ENCODE data around the gene FOSB.

Gene FOSB

DNA sequence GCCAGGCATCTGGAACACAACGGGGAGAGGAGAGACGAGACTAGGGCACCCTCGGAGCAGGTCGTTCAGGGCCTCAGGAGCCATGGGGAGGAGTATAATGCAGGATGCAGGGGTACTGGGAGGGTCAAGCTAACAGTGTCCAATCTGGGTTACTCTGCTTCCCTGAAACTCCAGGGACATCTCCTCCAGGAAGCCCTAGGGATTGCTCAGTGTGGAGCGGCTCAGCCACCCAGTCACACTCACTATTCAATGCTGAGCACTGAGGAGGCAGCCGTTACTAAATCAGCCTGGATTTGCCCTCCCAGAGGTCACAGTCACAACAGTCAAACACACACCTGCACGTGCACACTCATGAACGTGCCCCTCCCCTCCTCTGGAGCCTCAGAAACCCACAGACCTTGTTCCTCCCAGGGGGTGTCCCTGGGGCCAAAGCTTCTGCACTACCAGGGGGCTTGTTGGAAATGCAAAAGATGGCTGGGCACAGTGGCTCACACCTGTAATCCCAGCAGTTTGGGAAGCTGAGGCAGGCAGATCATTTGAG, 6.9 kb upstream of the FOSB start:
- FAIRE-seq: no peak
- no peak for DNase-seq (ENCODE audit: insufficient read length, low spot score)
- TF ChIP-seq, protein P1, sequence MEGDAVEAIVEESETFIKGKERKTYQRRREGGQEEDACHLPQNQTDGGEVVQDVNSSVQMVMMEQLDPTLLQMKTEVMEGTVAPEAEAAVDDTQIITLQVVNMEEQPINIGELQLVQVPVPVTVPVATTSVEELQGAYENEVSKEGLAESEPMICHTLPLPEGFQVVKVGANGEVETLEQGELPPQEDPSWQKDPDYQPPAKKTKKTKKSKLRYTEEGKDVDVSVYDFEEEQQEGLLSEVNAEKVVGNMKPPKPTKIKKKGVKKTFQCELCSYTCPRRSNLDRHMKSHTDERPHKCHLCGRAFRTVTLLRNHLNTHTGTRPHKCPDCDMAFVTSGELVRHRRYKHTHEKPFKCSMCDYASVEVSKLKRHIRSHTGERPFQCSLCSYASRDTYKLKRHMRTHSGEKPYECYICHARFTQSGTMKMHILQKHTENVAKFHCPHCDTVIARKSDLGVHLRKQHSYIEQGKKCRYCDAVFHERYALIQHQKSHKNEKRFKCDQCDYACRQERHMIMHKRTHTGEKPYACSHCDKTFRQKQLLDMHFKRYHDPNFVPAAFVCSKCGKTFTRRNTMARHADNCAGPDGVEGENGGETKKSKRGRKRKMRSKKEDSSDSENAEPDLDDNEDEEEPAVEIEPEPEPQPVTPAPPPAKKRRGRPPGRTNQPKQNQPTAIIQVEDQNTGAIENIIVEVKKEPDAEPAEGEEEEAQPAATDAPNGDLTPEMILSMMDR (IDR thresholded peaks at IDR 0.05; ENCODE audit: insufficient read depth, missing control alignments): no peak

DNA sequence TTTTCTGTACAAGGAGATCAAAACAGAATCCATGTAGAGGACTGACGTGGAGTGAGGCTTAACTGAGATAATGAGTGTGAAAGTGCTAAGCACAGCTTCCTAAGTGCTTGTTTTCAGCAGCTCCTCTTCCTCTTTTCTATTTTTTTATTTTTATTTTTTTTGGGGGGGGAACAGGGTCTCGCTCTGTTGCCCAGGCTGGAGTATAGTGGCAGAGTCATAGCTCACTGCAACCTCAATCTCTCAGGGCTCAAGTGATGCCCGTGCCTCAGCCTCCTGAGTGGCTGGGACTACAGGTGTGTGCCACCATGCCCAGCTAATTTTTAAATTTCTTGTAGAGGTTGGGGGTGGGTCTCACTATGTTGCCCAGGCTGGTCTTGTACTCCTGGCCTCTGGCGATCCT, 5.6 kb upstream of the FOSB start:
- TF ChIP-seq, protein P1 (IDR thresholded peaks at IDR 0.05; ENCODE audit: insufficient read depth, missing control alignments): no peak
- DNase-seq (ENCODE audit: insufficient read length, low spot score): no peak
- no peak for FAIRE-seq

DNA sequence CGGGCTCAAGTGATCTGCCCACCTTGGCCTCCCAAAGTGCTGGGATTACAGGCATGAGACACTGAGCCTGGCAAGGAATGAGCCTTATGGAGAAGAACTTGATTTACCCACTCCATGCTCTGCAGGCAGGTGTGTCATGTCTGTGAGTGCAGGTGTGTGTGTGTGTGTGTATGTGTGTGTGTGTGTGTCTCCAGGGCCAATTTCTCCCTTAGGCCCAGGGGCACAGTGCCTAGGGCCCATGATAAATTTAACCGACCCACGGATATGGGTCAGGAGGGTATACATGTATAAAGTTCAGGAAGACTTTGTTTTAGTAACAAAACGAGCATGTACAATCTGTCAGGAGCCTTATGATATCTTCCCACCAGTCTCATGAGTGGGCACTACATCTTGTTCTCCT, 4.6 kb upstream of the FOSB start:
- FAIRE-seq (no peak), DNase-seq (ENCODE audit: insufficient read length, low spot score) (no peak)
- TF ChIP-seq, protein P1 (IDR thresholded peaks at IDR 0.05; ENCODE audit: insufficient read depth, missing control alignments): no peak

DNA sequence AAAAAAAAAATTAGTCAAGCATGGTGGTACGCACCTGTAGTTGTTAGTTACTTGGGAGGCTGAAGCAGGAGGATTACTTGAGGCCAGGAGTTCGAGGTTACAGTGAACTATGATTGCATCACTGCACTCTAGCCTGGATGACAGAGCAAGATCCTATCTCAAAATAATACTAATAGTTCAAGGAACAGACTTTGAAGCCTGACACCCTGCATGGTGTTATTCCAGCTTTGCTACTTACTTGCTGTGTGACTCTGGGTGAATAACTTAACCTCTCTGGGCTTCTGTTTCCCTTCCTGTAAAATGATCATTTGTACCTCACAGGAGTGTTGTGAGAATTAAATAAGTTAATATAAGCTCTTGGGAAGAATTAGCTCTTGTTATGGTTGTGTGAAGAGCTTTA, 3.5 kb upstream of the FOSB start:
- FAIRE-seq (no peak), DNase-seq (ENCODE audit: insufficient read length, low spot score) (no peak)
- TF ChIP-seq, protein P1 (IDR thresholded peaks at IDR 0.05; ENCODE audit: insufficient read depth, missing control alignments): no peak

DNA sequence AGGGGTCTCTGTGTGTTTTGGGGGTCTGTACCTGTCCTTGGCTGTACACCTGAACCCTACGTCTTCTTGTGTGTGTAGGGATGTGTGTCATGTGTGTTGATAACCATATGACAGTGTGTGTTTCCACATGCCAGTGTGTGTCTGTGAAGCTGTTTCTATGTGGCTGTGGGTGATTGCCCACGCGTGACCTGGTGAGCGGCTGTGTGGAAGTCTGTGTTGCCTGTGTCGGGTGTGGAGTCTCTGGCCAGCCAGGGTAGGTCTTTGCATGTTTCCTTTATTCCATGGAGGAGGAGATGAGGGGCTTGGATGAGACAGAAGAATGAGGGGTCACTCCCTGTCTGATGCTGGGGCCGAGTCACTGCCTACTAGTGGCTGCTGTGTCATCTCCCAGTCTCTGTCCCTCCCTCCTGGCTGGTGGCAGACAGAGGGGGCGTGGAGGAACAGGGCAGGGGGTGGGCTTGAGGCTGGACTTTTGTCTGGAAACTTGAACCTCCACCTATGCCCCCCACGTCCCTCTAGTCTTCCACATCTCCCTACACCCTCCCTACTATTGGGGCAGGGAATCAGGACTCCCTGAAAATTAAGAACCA, 2.8 kb upstream of the FOSB start:
- no peak for DNase-seq (ENCODE audit: insufficient read length, low spot score)
- TF ChIP-seq, protein P1 (IDR thresholded peaks at IDR 0.05; ENCODE audit: insufficient read depth, missing control alignments): no peak
- FAIRE-seq: no peak

DNA sequence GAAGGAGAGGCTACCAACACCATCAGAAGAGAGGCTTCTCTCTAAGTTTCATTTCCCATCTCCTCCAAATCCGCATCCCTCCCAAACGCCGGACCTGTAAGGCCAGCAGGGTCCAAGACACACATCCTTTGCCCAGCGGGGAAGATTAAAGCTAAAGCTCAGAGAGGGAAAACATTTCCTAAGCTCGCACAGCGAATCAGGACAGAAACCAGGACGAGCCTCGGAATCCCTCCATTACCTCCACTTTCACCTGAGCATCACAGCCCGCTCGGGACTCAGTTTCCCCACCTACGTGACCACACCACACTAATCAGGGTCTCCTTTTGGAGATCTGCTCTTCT, 711 bp upstream of the FOSB start:
- DNase-seq (ENCODE audit: insufficient read length, low spot score): no peak
- no peak for FAIRE-seq
- TF ChIP-seq, protein P1 (IDR thresholded peaks at IDR 0.05; ENCODE audit: insufficient read depth, missing control alignments): no peak

DNA sequence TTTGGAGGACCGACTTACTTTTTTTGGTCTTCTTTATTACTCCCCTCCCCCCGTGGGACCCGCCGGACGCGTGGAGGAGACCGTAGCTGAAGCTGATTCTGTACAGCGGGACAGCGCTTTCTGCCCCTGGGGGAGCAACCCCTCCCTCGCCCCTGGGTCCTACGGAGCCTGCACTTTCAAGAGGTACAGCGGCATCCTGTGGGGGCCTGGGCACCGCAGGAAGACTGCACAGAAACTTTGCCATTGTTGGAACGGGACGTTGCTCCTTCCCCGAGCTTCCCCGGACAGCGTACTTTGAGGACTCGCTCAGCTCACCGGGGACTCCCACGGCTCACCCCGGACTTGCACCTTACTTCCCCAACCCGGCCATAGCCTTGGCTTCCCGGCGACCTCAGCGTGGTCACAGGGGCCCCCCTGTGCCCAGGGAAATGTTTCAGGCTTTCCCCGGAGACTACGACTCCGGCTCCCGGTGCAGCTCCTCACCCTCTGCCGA, 409 bp downstream of the FOSB start:
- TF ChIP-seq, protein P1 (IDR thresholded peaks at IDR 0.05; ENCODE audit: insufficient read depth, missing control alignments): no peak
- FAIRE-seq: no peak
- no peak for DNase-seq (ENCODE audit: insufficient read length, low spot score)
